Spleen (tissue), 7 donors: Measurements from ENCODE around the gene FMO1.

Experiments
- CTCF ChIP-seq, 11 experiments: fragments of 200-600 bp in 7 of 11; fragments of 450-650 bp in 4 of 11; sonication (generic) in 4 of 11; IDR thresholded peaks in 8 of 11; conservative IDR thresholded peaks in 3 of 11; 1 replicate in 7 of 11; 2 replicates in 4 of 11; pipeline versions ENCODE4 v1.4.0 to v1.8.0; 2016 to 2021; ENCODE audit warnings: antibody characterized with exemption in 11 of 11, inconsistent platforms in 4 of 11, mild to moderate bottlenecking in 1 of 11
- POLR2A ChIP-seq, 3 donors: fragments of 450-650 bp; IDR thresholded peaks; one replicate each; pipeline ENCODE4 v1.5.1; 2017; ENCODE audit warnings: antibody characterized with exemption in 3 of 3, mild to moderate bottlenecking in 1 of 3
- POLR2AphosphoS5 ChIP-seq, 3 donors: sonication (generic); formaldehyde crosslinking; IDR thresholded peaks; one replicate each; pipeline ENCODE4 v1.5.1; 2017; ENCODE audit warnings: antibody characterized with exemption in 3 of 3
- donor health status: DM: no; HTN: no; CAD: no; lungs with moderate emphysema.
- donor health status: DM: no; HTN: no; CAD: no.
- donor health status: DM: no; HTN: no; CAD: no.

- TF ChIP-seq CTCF (IDR thresholded peaks at IDR 0.05 in 8 of 11, conservative IDR thresholded peaks at IDR 0.05 in 3 of 11), result no peak
- TF ChIP-seq POLR2A (IDR thresholded peaks at IDR 0.05), result no peak
- no peak for TF ChIP-seq POLR2AphosphoS5 (IDR thresholded peaks at IDR 0.05)
Observed at GRCh38 chr1:171334024-171334640, 85.8 kb downstream of the FMO1 start.
